NCI-H524 (cell line): ENCODE measurements around the gene SMARCD3.

Experiments
- DNase-seq, 2 experiments: peaks; one replicate each; lab custom pipeline; 2025; lab: John Stamatoyannopoulos, UW

SMARCD3 gene

DNA sequence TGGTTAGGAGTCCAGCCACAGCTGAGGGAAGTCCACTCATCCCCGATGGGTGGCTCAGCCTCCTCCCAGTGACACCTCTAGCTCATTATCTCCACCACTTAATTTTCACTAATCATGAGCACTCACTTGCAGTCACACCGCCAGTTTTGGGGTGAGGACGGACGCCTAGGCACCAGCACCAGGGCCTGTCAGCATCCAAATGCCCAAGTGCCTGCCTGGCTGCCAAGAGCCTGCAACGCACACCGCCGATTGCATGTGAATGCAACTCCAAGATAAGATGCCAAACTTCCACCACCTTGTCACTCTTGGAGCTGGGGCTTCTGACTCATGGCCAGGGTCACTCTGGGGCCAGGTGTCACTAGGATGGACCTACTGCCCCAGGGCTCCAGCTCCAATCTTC is 24.4 kb upstream of the SMARCD3 start:
- DNase-seq: no peak

DNA sequence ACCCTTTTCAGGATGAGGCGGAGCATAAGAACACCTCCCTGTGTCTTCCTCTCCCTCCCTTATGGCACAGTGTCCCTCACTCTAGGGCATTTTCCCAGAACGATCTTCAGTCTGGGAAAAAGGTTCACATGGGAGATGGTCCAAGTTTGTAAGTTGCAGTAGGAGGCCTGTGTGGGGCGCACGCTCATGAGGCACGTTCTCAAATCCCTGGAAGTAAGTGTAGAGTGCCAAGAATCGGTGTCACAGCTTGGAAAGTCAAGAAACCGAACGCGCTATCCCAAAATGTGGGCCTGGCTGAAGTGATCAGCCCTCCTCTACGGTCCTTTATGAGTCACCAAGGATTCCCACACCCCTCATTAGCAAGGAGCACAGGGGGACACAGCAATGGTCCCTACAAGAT is 23.9 kb upstream of the SMARCD3 start:
- no peak for DNase-seq

DNA sequence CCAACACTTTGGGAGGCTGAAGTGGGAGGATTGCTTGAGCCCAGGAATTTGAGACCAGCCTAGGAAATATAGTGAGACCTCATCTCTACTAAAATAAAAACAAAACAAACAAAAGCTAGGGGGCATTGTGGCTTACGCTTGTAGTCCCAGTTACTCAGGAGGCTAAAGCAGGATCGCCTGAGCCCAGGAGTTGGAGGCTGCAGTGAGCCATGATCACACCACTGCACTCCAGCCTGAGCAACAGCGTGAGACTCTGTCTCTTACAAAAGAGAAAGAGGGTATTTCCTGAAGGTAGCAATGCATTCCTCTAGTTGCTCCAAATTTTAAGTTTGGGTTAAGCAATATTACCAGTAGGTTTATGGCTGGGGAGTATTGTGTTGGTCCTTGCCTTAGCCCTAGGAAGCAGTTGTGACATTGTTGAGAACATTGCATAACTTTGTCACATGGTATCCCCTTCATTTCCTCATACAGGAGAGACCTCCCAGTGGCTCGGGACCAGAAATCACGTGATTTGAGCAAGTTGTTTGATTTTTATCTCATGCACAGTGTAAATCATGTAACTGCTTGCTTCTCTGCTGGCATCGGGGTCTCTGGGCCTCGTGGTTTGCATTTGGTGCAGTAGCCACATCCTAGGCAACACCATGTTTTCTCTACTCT is 23.3 kb upstream of the SMARCD3 start:
- DNase-seq: no peak

DNA sequence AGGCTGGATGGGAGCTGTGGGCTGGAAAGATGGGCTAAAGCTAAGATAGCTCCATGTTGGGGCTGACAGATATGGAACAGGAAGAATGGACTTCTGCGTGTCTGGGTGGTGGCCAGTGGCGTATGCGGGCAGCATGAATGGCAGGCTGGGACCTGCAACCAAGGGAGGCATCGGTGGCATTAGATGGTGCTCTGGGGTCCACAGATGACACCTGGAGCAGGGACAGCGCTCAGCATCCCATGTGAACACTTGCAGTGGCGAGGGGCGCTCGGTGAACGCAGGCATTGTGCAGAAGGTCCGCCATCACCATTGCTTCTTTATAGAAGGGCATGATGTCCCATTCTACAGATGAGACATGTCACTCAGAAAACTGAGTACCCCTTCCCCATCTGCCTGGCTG is 21.0 kb upstream of the SMARCD3 start:
- DNase-seq: no peak

DNA sequence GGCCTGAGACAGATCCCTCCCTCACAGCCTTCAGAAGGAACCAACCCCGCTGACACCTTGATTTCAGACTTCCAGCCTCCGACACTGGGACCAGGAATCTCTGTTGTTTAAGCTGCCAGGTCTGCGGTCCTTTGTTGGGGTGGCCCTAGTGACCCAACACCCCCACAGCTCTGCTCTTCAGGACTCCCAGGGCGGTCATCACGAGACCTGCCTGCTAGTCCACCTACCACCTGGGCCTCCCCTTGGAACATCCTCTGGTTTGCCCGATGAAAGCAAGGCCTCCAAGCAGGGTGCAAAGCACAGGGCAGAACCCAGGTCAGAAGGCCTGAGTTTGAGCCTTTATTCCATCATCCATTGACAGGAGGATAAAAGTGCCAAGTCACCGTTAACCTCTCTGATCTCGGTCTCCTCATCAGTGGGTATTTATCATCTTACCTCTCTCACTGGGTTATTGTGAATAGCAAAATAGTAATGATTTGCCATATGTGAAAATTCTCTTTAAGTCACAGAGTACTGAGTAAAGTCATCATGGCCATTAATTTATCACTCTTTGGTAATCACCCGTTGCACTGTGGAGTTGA is 16.9 kb upstream of the SMARCD3 start:
- DNase-seq: no peak

DNA sequence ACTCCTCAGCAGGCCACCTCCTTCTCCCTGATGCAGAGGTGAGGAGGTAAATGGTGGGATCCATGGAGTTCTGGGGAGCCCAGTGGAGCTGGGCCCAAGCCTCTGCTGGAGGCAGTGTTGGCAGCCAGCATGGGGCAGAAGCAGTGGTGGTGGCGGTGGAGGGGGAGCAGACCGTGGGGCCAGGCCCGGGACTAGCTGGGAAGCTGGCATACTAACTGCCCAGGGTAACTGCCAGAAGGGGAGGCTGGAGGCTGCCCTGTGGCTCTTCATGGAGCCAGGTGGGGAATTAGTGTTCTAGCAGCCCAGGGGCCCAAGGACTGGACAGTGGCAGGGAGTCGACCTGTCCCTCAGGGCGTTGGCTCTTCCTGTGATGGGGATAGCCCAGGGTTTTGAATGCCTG is 16.1 kb upstream of the SMARCD3 start:
- DNase-seq: no peak

DNA sequence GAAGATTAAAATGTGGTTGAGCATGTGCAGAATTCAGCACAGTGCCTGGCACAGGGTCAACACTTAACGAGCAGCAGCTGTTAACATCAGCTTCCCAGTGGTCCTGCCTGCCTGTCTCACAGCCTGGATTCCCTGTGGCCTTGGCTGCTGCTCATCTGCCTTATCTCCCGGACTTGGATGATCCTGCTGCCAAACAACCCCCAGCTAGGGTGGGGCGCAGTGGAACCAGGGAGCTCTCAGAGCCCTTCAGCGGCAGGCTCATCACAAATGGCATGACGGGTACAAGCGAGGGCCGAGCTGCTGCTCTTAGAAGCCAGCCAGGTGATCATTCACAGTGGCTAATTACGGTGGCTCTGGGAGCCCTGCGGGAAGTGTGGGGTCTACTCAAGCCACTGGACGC is 13.0 kb upstream of the SMARCD3 start:
- DNase-seq: no peak

DNA sequence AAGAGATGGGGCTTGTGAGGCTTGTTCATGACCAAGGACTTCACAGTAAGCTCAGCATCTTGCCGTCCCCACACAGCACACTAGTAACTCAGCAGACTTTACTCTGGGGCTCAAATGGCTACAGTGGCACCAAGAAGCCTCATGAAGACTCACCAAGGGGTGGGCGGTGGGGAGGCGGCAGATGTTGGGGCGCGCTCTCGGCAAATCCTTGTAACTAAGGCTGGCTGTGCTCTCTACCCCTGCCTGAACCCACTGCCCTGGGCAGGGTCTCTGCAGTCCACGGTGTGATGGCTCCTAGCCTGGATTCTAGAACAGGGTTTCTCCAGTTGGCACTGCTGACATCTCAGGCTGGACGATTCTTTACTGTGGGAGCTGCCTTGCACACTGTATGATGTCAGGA is 12.4 kb upstream of the SMARCD3 start:
- no peak for DNase-seq

DNA sequence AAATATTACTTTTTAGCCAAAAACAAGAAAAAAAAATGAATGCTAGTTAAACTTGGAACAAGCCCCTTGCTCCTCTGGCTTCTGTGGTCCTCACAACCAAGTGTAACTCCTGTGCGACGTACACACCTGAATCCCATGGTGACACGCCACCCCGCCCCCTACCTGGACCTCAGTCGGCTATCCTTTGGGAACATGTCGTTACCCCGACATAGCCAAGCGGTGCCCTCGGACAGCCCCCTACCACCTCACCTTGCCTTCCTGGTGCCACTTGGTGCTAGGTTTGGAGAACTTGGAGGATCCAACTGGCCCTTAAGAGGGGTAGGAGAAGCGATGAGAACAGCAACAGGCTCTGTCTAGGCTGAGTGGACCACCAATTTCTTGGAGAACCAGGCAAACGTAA is 12.0 kb upstream of the SMARCD3 start:
- no peak for DNase-seq

DNA sequence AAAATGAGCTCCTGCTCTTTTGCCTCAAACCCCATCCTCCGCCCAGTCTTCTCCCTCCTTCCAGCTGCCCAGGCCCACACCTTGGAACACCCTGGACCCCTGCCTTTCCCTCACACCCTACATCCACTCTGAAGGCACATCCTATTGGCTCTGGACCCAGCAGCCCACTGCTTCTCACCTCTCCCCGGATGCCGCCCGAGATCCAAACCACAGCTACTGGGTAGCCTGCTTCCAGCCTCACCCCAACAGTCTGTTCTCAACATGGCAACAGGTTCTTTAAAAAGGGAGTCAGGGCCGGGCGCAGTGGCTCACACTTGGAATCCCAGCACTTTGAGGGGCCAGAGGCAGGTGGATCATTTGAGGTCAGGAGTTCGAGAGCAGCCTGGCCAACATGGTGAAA is 9.5 kb upstream of the SMARCD3 start:
- DNase-seq: no peak

DNA sequence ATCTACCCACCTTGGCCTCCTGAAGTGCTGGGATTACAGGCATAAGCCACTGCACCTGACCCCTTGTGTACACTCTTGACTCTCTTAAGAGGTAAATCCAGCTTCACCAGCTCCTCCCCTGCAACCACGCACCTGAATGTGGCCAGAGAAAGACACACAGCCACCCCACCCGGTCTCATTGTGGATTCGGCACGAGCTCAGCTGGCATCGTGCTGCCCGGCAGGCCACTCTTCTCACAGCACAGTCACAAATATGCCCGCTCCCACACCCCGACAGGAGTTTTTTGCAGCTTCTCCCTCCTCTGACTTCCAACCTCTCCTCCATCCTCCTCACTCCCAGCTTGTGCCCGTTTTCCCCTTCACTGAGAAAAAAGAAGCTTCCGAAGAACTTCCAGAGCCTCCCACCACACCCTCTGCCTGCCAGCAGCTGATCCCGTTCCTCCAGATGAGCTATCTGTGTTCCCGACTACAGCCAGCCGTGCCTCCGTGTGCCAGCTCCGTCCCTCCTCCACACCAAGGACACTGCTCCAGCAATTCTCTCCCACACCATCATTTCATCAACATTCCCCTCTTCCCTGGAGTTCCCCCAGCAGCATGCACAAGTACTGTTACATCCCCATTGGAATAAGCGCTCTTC is 8.0 kb upstream of the SMARCD3 start:
- DNase-seq: no peak

DNA sequence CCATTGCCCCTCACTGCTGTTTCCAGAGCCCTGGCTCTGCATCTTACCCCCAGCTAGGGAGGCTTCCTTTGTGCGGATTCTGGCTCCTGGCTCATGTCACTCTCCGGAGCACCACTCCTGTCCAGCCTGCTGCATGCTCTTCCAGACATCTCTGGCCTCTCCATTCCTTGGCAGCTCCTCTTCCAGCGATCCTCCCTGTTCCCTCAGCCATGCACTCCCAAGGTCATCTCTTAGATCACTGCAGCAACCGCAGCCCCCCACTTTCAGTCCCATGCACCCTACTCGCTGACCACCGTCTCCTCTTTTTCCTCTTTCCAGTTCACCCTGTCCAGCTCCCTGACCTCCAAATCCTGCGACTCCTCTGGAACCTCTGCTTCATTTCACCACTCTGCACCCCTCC is 6.9 kb upstream of the SMARCD3 start:
- no peak for DNase-seq

DNA sequence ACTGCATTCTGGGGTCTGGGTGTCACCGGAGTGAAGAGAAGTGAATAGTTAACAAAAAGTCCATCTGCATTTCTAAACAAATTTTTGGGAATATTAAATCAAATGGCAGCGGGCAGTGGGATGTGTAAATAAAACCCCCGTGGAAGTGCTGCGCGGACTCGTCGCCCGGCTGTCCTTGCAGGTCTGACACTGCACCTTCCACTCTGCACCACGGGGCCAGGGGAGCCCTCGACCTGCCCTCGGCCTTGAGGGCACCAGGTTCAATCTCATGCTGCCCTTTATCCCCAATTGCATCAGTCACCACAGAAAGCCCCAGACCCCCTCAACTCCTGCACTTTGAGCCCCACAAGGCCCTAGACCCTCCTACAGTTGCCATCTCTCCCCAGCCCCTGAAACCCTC is 6.4 kb upstream of the SMARCD3 start:
- no peak for DNase-seq

DNA sequence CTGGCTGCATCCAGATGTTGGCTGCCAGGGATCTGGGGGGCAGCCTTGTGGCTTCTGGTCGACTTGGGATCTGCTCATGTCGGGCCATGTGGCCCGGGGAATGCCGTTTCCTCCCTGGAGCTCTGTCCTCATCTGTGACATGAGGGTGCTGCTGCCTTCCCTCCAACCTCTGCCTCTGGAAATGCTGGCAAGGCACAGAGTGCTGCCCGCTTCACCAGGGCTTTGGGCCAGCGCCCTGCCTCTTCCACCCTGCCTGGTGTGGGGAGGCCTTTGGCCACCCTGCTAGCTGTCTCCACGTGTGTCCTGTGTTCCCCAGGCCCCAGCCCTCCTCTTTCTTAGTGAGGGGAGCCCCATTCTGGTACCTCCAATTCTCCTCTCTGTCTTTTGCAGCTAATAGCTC is 5.8 kb upstream of the SMARCD3 start:
- DNase-seq: no peak

DNA sequence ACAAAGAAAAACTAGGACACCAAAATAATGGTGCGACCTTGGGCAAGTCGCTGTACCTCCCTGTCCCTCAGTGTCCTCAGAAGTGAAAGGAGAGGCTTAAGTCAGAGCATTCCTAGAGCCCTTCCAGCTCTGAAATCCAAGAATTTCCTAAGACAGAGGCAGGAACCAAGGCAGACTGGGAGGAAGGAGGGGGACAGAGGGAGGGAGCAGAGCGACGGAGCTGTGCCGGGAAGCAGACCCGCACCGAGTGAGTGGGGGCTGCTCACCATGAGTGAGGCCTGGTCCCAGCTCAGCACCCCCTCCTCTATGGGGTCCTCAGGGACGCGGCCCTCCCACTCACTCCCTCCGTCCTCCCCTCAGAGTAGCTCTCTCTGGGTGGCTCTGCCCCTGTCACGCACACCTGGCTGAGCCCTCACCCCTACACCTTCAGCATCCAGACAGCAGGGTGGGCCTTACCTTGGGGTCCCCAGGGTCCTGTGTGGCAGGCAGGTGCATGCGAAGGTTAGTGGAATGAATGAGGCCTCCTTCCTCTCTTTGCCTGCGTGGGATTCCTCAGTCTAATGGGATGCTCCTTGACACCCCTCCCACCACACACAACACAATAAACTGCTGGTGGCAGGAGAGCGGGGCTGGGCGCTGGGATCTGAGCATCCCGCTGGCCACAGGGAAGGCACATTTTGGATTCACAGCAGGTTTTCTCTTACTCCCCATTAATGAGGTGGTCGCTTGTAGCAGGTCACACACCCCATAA is 4.6 kb upstream of the SMARCD3 start:
- DNase-seq: no peak

DNA sequence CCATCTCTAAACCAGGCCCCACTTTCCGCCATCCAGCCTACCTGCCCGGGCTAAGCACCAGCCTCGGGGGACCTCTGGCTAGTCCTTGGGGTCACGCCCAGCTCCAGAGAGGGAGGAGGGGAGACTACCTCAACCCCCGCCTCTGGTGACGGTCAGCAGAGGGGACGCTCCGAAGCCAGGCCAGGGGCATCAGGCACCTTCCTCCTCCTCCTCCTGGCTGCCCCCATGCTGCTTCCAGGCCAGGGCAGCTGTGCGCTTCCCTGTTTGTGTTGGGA is 4.0 kb upstream of the SMARCD3 start:
- no peak for DNase-seq

DNA sequence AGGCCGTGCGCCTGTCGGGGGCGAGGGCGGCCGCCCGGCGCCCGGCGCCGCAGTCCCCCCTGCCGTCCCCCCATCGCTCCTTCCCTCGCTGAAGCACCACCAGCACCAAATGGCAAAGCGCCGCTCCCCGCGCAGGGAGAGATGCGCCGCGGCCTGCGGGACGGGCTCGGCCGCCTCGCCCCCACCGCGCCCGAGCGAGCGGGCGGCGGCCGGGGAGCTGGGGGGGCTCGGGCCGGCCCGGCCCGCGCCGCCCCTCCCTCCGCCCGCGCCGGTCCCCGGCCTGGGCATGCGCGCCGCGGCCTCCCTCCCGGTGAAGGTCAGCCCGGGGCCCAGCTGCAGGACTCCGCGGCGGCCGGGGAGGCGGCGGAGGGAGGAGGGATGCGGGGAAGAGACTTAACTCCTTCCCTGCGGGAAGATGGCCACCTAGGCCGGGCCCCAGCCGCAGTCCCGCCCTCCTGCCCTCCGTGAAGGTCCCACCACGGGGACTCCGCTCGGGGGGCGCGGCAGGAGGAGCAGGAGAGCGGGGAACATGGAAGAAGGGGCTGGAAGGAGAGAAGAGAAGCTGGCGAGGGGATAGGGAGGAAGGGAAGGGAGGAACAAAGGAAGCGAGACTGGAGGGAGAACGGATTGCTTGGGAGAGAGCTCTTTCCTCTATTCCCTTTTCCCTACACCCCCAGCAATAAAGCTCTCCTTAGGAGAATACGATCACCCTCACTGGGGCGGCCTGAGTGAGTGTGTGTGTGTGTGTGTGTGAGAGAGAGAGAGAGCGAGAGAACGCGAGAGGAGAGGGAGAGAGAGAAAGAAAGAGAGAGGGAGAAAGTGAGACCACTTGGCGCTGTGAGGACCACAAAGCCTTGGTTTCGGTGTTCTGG is 3.4 kb upstream of the SMARCD3 start:
- DNase-seq: peak; percentile 32 to 67

DNA sequence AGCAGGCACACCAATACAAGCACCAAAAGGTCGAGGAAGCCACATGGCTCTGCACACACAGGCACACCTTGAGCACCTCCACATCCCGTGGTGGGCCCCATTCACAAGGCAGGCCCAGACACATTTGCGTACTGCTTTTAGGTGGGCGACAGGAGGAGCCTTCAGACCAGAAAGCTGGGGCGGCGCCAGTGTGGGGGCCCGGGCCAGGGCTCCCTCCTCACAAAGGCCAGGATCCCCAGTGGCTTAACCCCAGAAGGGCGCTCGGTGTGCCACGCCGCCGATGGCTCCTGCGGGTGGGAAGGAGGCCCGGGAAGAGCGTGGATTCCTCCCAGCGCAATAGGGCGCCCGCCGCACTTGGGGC is 2.8 kb upstream of the SMARCD3 start:
- peak in 1 of 2 experiments; percentile 32 for DNase-seq

DNA sequence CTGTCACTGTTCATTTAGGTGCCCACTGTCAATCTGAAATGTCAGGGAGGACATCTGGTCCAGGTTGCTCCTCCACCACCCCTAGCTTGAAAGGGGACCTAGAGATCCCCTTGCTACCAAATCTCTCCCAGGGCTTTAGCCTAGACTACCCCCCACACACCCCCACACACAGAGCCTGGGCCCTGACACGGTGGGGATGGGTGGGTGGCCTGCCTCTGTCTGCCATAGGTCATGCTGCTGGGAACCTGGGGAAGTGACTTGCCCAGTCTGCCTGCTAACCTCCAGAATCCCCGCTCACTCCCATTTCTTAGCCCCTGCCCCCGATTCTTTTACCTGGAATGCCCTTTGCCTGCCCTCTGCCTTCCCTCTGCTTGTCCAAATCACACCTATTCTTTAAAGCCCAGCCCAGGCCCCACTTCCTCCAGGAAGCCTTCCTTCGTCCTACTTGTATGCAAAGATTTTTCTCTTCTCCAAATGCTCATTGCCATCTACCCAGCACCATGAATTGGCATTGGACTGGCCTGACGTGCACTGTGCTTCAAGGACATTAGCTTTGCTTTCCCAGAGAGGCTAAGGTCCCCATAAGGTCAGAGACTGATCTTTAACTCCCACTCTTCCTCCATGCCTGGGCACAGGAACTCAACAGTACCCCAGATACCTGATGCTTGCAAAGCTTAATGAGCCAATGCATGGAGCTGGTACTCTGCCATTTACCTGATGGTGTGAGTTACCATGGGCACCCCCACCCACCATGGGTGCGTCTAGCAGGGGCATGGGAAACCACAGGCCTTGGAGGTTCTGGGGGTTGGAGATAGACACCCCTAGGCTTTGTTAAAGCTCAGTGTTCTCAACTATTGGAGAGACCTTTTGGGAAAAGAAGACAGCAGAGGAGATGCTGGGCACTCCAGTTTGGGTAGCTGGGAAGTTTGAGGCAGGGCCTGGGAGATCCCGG is 2.0 kb upstream of the SMARCD3 start:
- DNase-seq: no peak

DNA sequence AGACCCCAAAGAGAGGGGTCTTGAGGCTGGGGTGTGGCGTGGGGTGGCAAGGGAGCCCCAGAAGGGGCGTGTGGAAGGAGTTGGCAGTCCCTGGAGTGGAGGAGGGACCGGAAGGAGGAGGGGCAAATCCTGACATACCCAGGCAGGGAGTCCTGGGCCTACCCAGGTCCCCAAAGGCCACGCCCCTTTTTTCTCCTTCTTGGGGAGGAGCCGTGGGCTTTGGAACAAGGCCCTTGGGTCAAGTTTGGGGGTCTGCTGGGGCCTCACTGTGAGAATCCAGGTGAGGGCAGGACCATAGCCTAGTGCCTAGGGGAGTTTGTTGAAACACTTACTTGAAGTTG is 1.2 kb upstream of the SMARCD3 start:
- DNase-seq: no peak

DNA sequence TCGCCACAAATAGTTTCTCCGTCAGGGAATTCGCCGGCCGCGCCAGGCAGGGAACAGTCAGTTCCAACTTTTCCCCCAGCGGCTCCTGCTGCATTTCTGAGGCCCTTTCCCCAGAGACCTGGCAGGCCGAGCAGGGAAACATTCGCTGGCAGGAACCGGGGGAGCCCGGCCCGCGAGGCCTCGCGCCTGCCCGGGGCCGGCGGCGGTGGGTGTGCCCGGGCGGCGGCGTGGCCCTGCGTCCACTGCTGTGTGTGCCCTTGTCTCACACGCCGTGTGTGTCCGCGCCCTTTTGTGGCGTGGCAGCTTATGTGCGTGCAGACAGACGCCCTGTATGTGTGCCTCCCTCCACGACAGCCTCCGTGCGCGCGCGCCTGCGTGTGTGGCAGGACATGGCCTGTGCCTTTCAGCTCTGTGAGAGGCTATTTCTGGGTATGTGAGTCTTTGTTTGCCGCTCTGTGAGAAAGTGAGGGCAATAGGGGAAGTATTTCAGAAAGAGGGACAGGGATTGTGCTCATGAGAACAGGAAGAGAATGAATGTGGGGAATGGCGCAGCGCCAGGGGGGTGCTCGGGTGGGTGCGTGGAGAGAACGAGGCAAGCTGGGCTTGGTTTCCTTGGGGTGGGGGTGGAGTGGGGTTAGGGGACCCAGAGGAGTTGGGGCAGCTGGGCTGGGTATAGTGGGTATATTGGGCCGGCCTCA is 689 bp upstream of the SMARCD3 start:
- peak in 1 of 2 experiments; percentile 33 for DNase-seq
